Uterus (tissue), 4 donors: ENCODE results near the gene ABCA9. TPM values are rescaled to one million over a fixed set of nuclear protein-coding genes. Genes with fewer than 3 reads are reported as not detected.
"Not testable (repeated sequence)": the region's sequence is repeated elsewhere in the genome, so short reads cannot be mapped to it uniquely, and the experiment has no call there.

Experiments used
- DNase-seq, 2 donors: peaks; one replicate each; pipeline ENCODE4 v3.0.0-alpha.2; 2019 to 2020
- H3K27ac ChIP-seq, 2 donors: fragments of 200-600 bp; sonication (generic); 1 replicate in 1 of 2; 2 replicates in 1 of 2; pipeline ENCODE4 v1.5.1; 2016 to 2018
- H3K27me3 ChIP-seq, 2 donors: fragments of 200-600 bp; sonication (generic); one replicate each; pipeline ENCODE4 v1.5.1; 2018 to 2019; ENCODE audit warnings: control low read depth in 1 of 2
- H3K36me3 ChIP-seq, 2 donors: fragments of 200-600 bp; sonication (generic); one replicate each; pipeline ENCODE4 v1.5.1; 2019; ENCODE audit warnings: control low read depth in 1 of 2
- H3K4me1 ChIP-seq, 2 donors: fragments of 200-600 bp; sonication (generic); one replicate each; pipeline ENCODE4 v1.5.1; 2018 to 2019; ENCODE audit warnings: control low read depth in 1 of 2
- H3K4me3 ChIP-seq, 2 donors: fragments of 200-600 bp; sonication (generic); 1 replicate in 1 of 2; 2 replicates in 1 of 2; pipeline ENCODE4 v1.5.1; 2018 to 2019; ENCODE audit warnings: mild to moderate bottlenecking in 1 of 2
- H3K9me3 ChIP-seq, 2 donors: fragments of 200-600 bp; sonication (generic); one replicate each; pipeline ENCODE4 v1.5.1; 2019; ENCODE audit warnings: control low read depth in 1 of 2
- CTCF ChIP-seq, 4 experiments: fragments of 200-600 bp in 2 of 4; fragments of 450-650 bp in 2 of 4; sonication (generic) in 2 of 4; IDR thresholded peaks; one replicate each; pipeline ENCODE4 v1.5.1; 2016 to 2019; ENCODE audit warnings: antibody characterized with exemption in 4 of 4, mild to moderate bottlenecking in 2 of 4, moderate library complexity in 1 of 4
- POLR2A ChIP-seq, 2 donors: fragments of 450-650 bp; IDR thresholded peaks; one replicate each; pipeline ENCODE4 v1.6.1; 2016; ENCODE audit warnings: antibody characterized with exemption in 2 of 2, mild to moderate bottlenecking in 1 of 2, moderate library complexity in 1 of 2
- intact Hi-C: fragments of 100-400 bp; cut with DNase I; formaldehyde crosslinking; loops from one replicate; pipeline ENCODE4 v1.15.1; 2023; ENCODE audit warnings: low total_unique reads
- total RNA-seq, 4 donors: library from RNA; depleted of rRNA in 3 of 4; stranded (reverse); fragments of >200 nt in 3 of 4; gene quantifications; one replicate each; pipeline versions ENCODE4 v1.1.0 to v1.2.4, GENCODE V29; 2014 to 2023
- donor health status: DM: yes; HTN: yes; CAD: no.

Gene ABCA9
- total RNA-seq, 4 donors from 2014 or later, result 8.2 to 32.1 (median 18.4) TPM

- no peaks in the 10 kb centered on the region for H3K36me3 ChIP-seq
- H3K9me3 ChIP-seq, result no peaks in the 10 kb centered on the region
- intact Hi-C loops, result no loop called here
- no peak overlapping the region for H3K4me3 ChIP-seq
- no peak for DNase-seq
- no peaks in the 10 kb centered on the region for H3K4me1 ChIP-seq
- H3K27me3 ChIP-seq, result no peaks in the 10 kb centered on the region
- H3K27ac ChIP-seq, result no peak overlapping the region
- TF ChIP-seq CTCF (IDR thresholded peaks at IDR 0.05) (no peak), POLR2A (IDR thresholded peaks at IDR 0.05) (no peak)
Observed at GRCh38 chr17:68944435-68945035, 116.2 kb downstream of the ABCA9 start.

GRCh38 chr17:68943812-68944182 is 116.9 kb downstream of the ABCA9 start:
- H3K27ac ChIP-seq, H3K4me1 ChIP-seq, intact Hi-C loops, H3K27me3 ChIP-seq, H3K4me3 ChIP-seq, H3K9me3 ChIP-seq, H3K36me3 ChIP-seq, DNase-seq: not testable (repeated sequence)

GRCh38 chr17:68943123-68943811 is 117.5 kb downstream of the ABCA9 start:
- no peak for TF ChIP-seq CTCF (IDR thresholded peaks at IDR 0.05)
- no peak for TF ChIP-seq POLR2A (IDR thresholded peaks at IDR 0.05)
- no peak for DNase-seq
- H3K4me3 ChIP-seq, result no peak overlapping the region
- H3K27ac ChIP-seq, result no peak overlapping the region
- H3K4me1 ChIP-seq, result no peaks in the 10 kb centered on the region
- intact Hi-C loops, result no loop called here
- no peaks in the 10 kb centered on the region for H3K36me3 ChIP-seq
- H3K27me3 ChIP-seq, result no peaks in the 10 kb centered on the region
- no peaks in the 10 kb centered on the region for H3K9me3 ChIP-seq

- TF ChIP-seq CTCF (IDR thresholded peaks at IDR 0.05), result no peak
- Histone ChIP-seq H3K27ac (no peak overlapping the region), H3K27me3 (no peaks in the 10 kb centered on the region), H3K36me3 (no peaks in the 10 kb centered on the region), H3K9me3 (no peaks in the 10 kb centered on the region), H3K4me3 (no peak overlapping the region), H3K4me1 (no peaks in the 10 kb centered on the region)
- no peak for DNase-seq
- intact Hi-C loops, result no loop called here
Observed at GRCh38 chr17:68942389-68942788, 118.3 kb downstream of the ABCA9 start.

- Histone ChIP-seq H3K9me3 (no peaks in the 10 kb centered on the region), H3K36me3 (no peaks in the 10 kb centered on the region), H3K27me3 (no peaks in the 10 kb centered on the region), H3K27ac (no peak overlapping the region), H3K4me1 (no peaks in the 10 kb centered on the region), H3K4me3 (no peak overlapping the region)
- intact Hi-C loops, result no loop called here
- no peak for TF ChIP-seq POLR2A (IDR thresholded peaks at IDR 0.05)
- TF ChIP-seq CTCF (IDR thresholded peaks at IDR 0.05), result no peak
- no peak for DNase-seq
Observed at GRCh38 chr17:68941761-68942160, 119.0 kb downstream of the ABCA9 start.
